NCI-H524 (cell line): ENCODE measurements around the gene GRID1.

ENCODE experiments used
- DNase-seq, 2 experiments: peaks; one replicate each; lab custom pipeline; 2025; lab: John Stamatoyannopoulos, UW

GRID1 gene

GRCh38 chr10:85617751-85618546 lies 748.6 kb downstream of the GRID1 start:
- DNase-seq, result no peak

- no peak for DNase-seq
Measured at GRCh38 chr10:85615556-85615955, 751.0 kb downstream of the GRID1 start.

- DNase-seq, result no peak
Measured at GRCh38 chr10:85614981-85615380, 751.6 kb downstream of the GRID1 start.

- no peak for DNase-seq
Measured at GRCh38 chr10:85614566-85614965, 752.0 kb downstream of the GRID1 start.

- DNase-seq, result no peak
Measured at GRCh38 chr10:85613391-85613790, 753.2 kb downstream of the GRID1 start.

- DNase-seq, result no peak
Measured at GRCh38 chr10:85612833-85613232, 753.8 kb downstream of the GRID1 start.

- DNase-seq, result no peak
Measured at GRCh38 chr10:85612378-85612775, 754.2 kb downstream of the GRID1 start.

- DNase-seq, result no peak
Measured at GRCh38 chr10:85611746-85612377, 754.7 kb downstream of the GRID1 start.

- no peak for DNase-seq
Measured at GRCh38 chr10:85611093-85611740, 755.4 kb downstream of the GRID1 start.

GRCh38 chr10:85610381-85611092 lies 756.1 kb downstream of the GRID1 start:
- no peak for DNase-seq

GRCh38 chr10:85609509-85609908 lies 757.1 kb downstream of the GRID1 start:
- no peak for DNase-seq

GRCh38 chr10:85608706-85609105 lies 757.9 kb downstream of the GRID1 start:
- DNase-seq, result no peak

- DNase-seq, result no peak
Measured at GRCh38 chr10:85607043-85607695, 759.4 kb downstream of the GRID1 start.

GRCh38 chr10:85606401-85606800 lies 760.2 kb downstream of the GRID1 start:
- DNase-seq, result no peak

GRCh38 chr10:85604884-85605283 lies 761.7 kb downstream of the GRID1 start:
- no peak for DNase-seq

- DNase-seq, result no peak
Measured at GRCh38 chr10:85604136-85604725, 762.4 kb downstream of the GRID1 start.

GRCh38 chr10:85603151-85603940 lies 763.2 kb downstream of the GRID1 start:
- no peak for DNase-seq

GRCh38 chr10:85602713-85603112 lies 763.9 kb downstream of the GRID1 start:
- no peak for DNase-seq

GRCh38 chr10:85602306-85602705 lies 764.3 kb downstream of the GRID1 start:
- DNase-seq, result no peak

- DNase-seq, result no peak
Measured at GRCh38 chr10:85601526-85601925, 765.1 kb downstream of the GRID1 start.

GRCh38 chr10:85600744-85601081 lies 765.9 kb downstream of the GRID1 start:
- no peak for DNase-seq
